RPMI8226 (cell line): ENCODE results near the gene PREX1.

Source experiments
- DNase-seq: peaks from one replicate; pipeline ENCODE4 v3.0.0-alpha.2; 2015

Gene PREX1

DNA sequence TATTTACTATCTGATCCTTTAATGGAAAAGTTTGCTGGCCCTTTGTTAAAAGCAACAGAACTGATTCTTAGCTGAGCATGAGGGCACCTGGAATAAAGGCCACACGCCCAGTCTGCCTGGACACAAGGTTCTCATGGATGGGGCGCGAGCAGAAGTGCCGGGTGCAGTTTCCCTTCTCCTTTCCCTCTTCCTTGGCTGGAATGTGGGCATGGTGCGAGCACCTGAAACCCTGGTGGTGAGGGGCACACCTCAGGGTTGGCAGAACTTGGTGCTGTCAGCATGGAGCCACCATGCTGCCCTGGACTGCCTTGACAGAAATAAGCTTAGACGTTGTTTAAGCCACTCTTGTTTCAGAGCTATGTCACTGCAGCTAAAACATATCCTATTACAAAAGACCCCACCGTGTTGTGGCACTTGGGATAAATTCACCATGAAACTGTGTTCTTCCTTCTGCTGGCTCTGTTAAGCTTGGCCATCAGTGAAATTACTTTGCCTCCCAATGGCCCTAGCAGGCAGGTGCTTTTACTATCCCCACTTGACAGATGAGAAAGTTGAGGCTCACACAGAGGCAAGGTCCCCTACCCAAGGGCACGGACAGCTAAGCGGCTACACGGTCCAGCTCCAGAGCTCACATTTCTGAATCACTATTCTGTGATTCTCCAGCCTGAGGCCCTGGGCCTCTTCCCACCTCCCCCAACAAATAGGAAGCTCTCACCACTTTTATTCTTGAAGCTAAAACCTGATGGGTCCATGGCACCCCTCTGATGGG, 115.9 kb downstream of the PREX1 start:
- DNase-seq: no peak

DNA sequence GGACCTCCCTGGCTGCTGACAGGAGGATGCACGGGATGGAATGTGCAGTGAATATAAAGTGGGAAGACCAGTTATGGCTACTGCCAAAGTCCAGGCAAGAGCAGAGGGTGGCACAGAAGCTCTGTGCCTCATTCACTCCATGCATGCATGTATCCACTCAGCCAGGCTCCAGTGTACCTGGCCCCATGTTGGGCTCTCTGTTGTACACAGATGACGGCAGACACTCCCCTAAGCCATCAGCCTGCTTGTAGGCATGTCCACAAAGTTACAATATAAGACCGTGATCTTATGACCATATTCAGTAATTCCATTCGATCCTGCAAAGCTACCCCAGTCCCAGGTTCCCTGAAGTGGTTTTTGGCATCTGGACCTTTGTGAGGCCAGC, 116.8 kb downstream of the PREX1 start:
- DNase-seq: no peak

DNA sequence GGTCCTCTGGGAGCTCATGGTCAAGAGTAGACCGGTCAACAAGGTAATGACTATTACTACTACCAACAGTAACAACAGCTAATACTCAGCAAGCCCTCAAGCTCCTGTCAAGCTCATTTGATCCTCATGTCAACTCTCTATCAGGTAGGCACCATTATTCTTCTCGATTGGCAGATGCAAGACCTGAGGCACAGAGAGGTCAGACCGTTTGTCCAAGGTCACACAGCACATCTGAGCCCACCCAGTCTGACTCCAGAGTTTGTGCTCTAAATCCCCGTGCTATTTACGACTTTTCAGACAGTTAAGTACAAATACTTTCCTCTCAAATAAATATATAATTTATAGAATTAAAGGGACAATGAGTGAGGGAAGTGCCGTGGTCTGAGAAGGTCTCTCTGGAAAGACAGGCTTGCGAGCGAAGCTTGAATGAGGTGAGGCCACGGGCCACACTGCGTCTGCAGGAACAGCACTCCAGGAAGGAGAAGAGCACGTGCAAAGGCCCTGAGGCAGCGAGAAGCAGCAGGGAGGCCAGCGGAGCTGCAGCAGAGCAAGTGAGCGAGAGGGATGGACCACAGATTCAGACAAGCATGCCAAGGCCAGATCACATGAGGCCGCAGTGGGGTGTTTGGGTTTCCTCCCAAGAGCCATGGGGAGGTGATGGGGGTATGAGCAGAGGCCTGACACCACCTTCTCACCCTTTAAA, 117.3 kb downstream of the PREX1 start:
- DNase-seq: no peak

DNA sequence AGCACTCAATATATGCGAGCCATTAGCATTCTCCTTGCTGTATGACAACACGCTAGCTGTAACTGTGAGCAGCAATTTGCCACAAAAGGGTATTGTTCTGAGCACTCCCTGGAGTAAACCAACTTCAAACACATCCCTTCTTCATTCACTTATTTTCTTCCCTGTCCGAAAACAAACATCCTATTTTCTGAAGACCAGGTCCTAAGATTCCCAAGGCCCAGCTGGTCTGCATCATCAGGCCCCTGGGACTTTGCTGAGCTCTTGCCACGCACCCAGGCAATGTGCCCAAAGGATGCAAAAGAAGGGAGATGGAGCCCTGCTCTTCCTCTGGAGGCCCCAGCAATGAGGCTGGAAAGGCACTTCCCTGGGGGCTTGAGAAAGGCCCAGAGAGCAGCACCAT, 118.1 kb downstream of the PREX1 start:
- DNase-seq: no peak

DNA sequence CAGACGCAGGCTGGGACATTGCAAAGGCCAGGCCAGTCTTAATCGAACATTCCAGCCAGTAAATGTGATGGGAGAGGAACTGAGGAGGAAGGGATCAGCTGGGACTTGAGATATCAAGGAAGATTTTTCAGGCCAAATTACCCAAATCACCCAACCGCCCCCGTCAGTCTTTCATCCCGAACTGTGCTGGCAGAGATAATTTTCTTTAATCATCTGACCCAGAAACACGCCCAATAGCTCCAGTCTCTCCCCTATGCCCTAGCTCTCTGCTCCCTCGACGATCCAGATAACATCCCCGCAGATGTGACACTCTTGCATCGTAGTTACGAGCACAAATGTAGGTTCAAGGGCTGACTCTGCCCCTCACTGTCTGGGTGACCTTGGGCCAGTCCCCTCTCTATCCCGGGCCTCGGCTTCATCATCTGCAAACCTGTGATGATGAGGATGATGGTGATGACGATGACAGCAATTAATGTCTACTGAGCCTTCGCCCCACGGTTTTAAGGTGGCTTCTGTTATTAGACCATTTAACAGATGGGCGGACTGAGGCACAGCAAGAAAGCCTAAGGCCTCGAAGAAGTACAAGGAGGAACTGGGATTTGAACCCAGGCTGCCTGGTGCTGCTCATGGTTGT, 118.6 kb downstream of the PREX1 start:
- no peak for DNase-seq

DNA sequence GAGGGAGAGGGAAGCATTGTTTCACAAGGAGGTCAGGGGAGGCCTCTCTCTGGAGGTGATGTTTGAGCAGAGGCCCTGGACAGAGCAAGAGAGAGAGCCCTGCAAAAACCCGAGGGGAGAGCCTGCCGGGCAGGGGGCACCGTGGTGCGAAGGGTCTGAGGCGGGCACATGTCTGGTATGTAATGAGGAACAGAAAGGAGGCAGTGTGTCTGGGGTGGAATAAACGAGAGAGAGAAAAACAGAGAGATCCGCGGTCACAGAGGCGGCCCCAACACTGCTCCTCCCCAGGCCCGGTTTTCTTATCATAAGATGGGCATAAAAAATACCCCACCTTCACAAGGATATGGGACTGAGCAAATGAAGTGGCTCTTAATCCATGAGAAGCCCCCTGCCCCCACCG, 119.2 kb downstream of the PREX1 start:
- no peak for DNase-seq

DNA sequence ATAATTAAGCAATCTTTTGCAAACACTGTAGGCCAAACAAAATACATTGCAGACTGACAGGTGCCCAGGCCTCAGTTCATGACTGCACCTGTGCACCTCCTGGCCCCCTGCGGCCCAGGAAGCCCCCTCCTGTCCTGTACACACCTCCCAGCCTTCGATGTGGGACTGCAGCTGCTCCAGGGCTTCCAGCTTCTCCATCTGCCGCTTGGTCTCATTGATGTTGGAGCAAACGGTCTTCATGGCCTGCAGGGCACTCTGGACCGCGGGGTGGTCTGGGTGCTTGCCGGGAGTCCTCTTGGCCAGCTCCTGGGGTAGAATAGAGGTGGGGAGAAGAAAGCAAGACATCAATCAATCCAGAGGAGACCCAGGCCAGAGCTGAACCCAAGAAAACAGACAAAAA, 119.7 kb downstream of the PREX1 start:
- DNase-seq: no peak

DNA sequence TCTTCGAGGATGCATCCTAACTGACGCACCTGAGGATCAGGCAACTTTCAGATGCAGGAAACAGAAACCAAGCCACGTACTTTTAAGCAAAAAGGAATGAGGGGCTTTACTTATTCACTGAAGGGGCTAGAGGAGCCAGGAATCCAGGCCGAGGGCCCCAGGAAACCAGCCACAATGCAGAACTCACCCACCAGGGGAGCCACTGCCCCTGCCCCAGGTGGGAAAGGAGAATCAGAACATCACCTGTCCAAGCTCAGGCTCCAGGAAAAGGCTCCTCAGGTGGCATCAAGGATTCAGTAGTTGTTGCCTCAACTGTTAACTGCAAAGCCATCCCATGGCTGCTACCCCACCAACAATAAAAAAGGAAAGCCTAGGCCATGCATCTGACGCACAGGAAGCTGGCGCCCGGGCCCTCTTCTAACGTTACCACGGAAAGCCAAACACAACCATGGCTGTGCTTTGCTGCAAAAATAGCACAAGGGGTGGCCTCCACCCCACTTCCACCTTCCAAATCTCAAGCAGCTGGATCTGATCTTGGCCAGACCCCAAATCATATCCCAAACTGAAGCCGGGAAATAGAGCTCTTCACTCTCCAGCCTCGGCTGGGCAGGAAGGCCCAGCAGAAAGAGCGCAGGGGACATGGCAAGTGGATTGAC, 121.0 kb downstream of the PREX1 start:
- no peak for DNase-seq

DNA sequence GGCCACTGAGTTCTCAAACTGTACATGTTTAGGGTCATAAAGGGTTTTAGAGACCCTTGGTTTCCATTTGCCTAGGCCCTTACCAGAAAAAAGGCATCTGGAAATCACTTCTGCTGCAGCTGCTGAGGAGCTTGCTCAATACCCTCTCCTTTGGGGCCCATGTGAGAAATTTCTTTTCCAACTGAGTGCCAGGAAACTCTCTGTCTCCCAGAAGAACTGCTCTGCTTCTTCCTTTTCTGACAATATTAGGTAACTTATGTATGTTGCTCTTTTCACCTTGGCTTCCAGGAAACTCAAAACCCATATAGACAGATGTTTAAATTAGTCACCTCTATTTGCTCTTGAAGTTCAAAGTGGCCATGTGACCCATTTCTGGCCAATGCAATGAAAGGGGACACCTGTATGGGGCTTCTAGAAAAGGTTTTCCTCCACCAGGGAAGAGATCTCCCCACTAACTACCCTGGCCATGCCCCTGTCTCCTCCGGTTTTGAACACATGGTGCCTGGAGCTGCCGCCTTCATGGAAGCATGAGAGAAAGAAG, 121.6 kb downstream of the PREX1 start:
- no peak for DNase-seq

DNA sequence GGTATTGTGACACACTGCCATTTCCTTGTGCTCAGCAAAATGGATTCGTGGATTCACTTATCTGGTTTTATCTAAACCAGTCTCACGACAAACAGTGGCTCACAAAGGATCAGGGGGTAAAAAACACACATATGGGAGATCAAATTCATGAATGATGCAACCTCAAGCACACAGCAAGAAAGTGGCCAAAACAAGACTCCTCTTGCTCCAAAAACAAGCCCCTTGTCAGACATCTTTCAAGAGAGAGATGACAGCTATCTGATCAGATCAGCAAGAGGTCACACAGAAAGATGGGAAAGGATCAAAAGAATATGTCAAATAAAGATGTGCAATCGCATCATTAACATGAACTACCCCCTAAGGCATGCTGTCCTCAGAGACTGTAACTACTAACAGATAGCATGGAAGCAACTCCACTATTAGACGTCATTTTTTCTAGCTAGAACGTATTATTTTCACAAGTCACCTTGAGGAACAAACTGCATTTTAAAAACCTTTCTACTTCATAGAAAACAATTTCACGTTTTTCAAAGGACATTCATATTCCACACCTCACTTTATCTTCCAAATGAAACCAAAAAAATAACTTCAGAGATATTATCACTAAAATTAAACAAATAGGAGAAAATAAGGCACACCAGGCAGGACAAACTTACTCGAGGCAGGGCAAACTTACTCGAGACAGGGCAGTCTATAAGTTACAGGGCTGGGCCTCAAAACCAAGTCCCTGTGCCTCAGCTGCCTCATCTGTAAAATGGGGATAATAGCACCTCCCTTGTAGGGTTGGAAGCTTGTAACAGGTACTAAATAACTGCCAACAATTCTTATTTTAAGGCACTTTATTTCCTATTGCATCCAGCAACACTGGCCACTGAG, 122.3 kb downstream of the PREX1 start:
- DNase-seq: no peak

DNA sequence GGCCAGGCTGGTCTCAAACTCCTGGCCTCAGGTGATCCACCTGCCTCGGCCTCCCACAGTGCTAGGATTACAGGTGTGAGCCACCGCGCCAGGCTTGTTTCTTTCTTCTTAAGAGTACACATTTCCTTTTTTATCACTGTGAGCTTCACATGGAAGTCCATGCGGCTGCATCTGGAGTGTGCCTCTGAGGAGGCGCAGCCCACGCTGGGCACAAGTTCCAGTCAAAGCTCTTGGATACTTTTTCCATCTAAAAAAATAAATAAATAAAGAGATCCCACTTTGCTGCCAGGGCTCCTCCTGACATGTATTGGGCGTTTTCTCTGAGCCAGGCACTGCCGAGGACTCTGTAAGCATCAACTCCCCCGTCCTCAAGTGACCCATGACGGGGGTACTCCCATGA, 123.0 kb downstream of the PREX1 start:
- no peak for DNase-seq

DNA sequence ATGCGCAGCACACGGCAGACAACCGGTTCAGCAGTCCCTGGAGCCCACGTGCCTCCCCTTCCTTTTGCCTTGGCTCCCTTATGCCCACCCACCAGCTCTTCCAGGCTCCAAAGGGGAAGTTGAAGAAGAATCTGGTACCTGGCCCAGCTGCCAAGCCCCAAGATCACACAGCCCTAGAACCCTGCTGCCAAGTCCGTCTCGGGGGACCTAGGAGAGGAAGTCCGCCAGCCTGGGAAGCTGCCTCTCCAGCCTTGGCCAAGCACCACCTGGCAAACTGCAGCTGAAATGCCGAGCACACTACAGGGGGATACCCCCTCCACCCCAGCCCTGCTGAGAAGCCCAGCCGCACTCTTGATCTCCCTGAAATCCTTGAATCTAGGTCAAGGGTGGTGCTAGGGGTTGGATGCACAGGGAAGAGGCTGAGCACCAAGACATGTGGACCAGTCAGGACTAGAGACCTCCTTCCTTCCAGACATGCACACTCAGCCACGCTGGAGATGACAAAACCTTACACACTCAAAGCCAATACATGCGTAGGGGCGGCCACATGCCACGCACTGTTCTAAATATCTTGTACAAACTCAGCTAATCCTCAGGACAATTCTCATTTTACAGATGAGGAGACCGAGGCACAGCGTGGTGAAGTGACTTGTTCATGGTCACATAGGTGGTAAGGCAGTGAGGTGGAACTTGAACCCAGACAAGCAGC, 124.1 kb downstream of the PREX1 start:
- DNase-seq: no peak

DNA sequence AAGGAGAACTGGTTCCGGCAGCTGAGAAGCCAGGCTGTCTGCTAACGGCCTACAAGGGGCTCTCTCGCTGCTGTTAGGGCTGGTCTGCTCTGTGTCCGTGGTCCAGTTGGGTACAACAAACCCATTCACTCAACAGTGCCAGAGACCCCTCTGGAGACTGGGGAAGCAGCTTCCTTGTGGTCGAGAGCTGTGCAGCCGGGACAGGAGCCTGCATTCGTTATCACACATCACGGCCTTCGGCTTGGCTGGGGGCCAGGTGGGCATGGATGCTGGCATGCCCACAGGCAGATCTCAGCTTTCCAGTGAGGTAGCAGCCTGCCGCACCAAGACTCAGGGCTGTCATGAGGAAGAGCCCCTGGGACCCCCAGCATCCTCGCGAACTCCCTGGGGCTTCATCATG, 124.7 kb downstream of the PREX1 start:
- DNase-seq: no peak

DNA sequence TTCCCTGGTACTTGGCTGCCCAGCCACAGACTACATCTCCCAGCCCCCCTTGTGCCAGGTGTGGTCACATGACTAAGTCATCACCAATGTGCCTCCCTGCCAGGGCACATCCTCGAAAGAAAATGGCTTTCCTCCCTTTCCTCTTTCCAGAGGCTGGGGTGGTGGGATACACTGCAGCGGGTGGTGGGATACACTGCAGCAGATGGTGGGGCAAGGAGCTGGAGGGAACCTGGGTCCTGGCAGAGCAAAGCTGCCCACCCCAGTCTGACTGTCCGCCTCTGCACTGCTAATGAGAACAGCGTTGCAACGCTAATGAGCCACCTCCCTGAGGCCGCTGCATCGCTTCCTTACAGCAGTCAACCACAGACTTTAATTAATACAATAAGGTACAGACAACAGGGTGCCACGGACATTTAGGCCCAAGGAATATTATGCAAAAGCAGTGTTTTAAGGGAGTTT, 125.3 kb downstream of the PREX1 start:
- DNase-seq: no peak

DNA sequence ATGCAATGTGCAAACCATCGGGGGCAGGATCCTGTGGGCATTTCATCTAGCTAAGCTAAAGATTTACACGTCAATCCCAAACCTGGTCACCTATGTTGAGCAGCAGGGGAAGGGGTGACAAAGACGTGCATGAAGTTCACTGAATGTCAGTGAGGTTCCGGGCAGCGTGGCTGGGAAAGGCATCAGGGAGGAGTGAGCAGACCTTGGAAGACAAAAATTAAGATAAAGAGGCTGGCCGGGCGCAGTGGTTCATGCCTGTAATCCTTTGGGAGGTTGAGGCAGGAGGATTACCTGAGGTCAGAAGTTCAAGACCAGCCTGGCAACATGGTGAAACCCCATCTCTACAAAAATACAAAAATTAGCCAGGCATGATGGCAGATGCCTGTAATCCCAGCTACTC, 126.1 kb downstream of the PREX1 start:
- no peak for DNase-seq

DNA sequence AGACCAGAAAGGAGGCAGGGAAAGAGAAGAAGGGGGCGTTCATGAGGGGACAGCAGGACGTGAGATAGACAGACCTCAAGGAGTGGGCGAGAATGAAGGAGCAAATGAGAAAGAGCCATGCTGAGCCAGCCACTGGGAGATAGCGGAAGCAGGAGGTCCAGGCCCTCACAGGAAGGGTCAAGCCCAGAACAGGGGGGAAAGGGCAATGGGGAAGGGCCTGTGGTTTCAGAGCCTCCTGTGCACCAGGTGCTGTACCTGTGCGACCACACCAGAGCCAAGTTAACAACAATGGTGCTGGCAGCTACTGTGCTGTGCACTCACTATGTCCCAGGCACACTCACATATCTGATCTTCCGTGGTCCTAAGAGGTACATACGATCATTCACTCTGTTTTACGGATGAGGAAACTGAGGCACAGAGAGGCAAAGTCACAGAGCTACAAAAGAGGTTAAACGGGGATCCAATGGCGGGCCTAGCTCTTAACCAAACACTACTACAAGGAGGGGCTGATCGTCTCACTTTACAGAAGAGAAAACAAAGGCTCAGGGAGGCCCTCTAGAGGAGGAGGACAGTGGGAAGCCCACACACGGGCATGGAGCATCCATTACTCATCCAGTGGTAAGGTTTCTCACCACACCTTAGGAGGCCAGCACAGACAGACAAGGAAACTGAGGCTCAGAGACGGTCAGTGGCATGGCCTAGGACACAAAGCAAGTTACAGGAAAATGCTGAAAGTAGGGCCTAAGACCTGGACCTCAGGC, 129.1 kb downstream of the PREX1 start:
- peak; percentile 55 for DNase-seq

DNA sequence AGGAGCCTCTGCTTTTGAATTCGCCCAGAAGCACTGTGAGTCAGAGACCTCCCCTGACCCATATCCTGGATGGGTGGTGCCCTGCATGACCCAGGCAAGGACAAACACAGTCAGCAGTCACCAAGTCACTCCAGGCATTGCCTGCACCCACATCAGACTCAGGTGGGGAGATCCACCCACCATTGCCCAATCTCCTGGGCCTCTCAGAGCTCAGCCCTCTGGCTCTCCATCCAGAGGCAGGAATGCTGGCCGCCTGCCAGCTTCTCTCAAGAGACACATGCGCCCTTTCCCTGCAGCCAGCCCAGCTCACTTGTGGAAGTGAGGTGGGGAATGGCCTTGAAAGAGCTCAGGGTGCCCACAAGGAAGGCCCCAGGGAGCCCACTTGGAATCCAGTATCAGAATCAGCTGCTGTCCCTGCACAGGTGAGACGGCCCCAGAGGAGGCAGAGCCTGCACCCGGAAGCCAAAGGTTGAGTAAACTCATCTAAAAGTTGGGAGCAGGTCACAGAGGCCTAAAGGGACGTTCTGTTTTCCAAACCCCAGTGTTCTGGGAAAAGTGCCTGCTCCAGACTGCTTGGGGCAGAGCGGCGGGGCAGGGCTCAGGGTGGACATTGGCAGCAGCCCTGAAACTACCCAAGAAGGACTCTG, 129.8 kb downstream of the PREX1 start:
- DNase-seq: no peak

DNA sequence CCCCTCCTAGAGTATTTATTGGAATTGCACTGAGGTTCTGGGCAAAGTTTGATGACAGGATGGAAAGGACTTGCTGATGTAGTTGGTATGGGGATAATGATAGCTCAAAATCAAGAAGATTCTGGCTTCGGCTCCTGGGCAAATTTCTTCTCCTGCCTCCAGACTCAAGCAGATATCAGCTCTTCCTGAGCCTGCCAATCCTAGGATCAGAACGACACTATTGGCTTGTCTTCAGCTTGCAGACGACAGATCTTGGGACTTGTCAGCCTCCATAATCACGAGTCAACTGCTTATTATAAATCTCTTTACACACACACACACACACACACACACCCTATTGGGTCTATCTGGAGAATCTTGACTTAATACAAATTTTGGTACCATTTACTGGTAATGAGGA, 131.1 kb downstream of the PREX1 start:
- no peak for DNase-seq

DNA sequence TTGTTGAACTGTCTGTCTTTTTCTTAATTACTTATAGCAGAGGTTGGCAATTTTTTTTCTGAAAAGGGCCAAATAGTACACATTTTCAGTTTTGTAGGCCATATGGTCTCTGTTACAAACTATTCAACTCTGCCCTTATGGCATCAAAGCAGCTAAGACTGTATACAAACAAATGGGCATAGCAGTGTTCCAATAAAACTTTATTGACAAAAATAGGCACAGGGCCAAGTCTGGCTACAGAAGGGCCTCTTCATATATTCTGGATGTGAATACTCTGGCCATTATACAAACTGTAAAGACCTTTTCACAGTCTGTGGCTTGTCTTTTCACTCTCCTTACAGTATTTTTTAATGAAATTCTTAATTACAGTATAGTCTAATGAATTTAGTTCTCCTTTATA, 132.1 kb downstream of the PREX1 start:
- DNase-seq: no peak

DNA sequence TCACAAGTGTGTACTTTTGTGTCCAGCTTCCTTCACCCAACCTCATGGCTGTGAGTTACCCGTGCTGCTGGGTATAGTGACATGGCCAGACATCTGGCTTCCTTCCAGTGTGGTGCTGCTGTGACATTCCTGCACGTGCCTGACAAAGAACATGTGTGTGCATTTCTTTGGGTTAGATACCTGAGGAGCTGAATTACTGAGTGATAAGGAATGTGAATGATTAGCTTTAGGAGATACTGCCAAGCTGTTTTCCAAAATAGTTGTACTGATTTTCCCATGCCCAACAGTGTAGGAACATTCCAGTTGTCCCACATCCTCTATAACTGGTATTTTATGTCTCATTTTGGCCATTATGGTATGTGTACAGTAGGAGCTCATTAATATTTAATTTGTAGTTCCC, 132.5 kb downstream of the PREX1 start:
- DNase-seq: peak; percentile 42
